GM18507 (cell line): ENCODE results near the gene FGF5.

Source experiments
- DNase-seq: peaks from one replicate; pipeline ENCODE4 v3.0.0; 2011; ENCODE audit warnings: low read depth; ENCODE audit not compliant: insufficient read length; ENCODE audit errors: extremely low spot score
- FAIRE-seq: peaks from 2 replicates; lab custom pipeline; 2011; peaks lifted over from hg19 to GRCh38; lab: Jason Lieb, UNC

FGF5 gene

DNA sequence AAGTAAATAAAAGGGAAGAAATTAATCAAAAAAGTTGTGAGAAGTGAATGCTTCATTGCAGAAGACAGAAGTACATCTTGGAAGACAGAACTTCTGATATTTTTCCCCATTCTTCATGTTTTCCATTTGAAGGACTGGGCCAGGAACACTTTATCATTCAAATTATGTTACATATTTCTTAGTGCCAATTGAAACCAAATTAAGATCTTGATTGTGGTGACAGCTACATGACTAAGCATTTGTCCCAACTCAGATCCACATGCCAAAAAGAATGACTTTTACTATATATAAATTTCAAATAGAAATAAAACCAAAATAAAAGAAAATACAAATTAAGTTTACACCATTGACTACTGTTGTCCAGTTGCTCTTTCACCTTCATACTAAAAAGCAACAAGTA, 14.0 kb upstream of the FGF5 start:
- FAIRE-seq: no peak
- DNase-seq: no peak

DNA sequence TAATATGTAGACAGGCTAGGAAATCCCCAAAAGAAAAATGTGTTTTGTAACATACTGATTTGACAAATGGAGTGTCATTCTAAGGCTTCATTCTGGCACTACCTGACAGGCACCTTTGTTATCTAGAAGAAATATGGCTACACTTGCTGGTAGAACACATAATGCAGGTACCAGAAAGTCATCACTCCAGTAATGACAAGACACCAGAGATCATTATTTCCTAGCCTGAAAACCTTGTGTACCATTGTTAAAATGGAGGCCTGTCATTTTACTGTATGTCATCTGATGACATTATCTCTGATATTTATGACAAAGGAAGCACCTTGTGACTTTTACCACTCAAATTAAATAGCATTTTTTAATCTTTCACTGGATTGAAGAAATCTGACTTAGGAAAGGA, 13.5 kb upstream of the FGF5 start:
- DNase-seq (no peak), FAIRE-seq (no peak)

DNA sequence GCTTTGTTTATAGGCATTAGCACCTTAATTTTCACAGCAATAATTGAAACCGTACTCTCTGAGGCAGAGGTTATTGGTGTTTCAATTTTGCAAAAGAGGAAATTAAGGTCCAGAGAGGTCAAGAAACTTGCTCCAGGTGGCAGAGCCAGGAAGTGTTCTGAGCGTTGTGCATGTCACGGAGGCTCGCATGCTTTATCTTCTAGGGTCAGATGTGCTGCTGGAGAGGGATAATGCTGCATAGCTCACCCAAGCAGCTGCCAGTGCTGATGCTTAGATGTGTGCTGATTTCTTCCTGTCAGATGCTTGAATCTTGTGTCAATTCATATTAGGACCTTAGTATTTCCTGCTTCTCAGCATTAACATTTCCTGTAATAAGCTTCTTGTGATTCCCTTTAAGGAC, 13.0 kb upstream of the FGF5 start:
- DNase-seq (no peak), FAIRE-seq (no peak)

DNA sequence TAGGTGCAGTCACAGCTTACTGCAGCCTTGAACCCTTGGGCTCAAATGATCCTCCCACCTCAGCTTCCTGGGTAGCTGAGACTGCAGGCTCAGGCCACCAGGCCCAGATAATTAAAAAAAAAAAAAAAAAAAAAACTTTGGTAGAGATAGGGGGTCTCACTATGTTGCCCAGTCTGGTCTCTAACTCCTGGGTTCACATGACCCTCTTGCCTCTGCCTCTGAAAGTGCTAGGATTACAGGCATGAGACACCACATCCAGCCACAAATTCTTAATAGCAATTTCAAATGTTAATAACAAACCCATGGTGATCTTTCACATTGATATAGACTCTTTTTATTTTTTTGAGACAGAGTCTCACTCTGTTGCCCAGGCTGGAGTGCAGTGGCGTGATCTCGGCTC, 12.3 kb upstream of the FGF5 start:
- DNase-seq (no peak), FAIRE-seq (no peak)

DNA sequence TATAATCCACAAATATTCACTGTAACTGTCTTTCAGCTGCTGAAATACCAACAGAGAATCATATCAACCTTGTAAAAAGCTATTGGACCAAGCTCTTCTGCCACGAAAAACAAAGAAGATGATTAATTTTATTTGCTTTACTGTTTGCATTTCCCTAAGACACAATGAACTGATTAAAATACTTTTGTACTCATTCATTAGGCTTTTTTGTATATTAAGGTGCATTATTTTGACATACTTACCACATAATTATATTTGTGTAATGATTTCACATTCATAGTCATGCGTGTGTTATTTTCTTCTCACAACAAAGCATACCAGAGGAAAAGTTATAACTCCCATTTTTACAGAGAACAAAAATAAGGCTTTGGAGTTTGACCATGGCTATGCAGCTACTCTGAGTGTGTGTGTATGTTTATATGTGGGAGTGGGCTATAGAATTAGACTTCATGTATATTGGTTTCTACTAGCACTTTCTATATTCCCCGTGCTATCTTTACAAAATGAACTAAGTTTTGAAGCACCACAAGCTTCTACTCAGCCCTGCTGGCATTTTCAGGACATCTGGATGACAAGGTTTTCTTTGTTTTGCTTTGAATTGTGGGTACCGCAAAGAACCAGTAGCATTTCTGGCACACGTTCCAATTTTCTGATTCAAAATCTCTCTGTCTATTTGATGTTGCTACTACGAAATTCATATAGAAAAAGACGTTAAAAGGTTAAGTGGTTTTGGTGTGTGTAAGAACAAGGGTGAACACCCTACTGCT, 11.0 kb upstream of the FGF5 start:
- no peak for DNase-seq
- no peak for FAIRE-seq

DNA sequence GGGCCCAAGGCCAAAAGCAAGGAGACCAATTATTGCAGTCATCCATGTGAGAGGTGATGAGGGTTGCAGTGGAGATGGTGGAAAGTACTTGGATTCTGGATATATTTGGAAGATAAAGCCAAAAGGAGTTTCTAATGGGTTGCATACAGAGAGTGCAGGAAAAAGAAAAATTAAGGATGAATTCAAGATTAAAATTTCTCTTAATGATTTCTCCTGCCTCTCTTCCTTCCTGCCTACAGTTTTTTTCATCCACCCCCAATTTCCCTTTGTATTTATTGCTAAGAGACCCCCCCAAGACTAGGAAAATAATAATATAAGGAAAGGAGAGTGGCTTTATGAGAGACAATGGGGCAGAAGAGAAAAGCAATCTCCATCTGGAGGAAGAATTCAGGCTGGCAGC, 8.6 kb upstream of the FGF5 start:
- FAIRE-seq (no peak), DNase-seq (no peak)

DNA sequence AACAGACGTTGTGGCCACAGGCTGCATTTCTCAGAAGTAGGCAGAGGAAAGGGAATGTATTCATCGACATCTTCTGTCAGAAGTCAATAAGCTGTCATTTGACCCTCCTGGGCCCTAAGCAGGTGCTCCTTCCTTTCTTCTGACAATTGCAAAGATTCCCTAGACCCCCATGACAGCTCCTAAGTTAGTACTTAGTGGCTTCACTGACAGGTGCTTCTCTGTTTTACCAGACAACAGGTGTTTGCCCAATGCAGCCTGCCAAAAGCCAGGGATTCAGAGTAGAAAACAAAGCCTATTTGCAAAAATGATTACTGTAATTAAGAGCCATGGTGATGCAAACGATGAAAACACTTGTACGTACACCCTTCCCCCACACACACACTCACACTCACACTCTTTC, 7.5 kb upstream of the FGF5 start:
- no peak for DNase-seq
- FAIRE-seq: no peak

DNA sequence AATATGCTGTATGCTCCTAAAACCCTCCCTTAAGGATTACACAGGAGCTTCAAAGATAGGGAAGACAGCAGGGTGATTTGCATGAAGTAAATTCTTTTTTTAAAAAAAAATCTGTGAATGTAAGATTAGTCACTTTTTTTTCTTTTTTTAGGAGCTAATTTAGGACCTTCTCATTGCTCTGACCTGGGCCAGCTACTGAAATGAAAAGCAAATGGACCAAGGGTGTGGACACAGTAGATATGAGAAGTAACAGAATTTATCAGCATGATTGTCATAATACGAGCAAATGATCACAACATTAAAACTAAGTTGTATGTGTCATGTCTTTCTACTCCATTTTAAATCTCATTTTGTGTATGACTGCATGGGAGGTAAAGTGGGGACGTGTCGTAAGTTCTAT, 6.6 kb upstream of the FGF5 start:
- no peak for DNase-seq
- no peak for FAIRE-seq

DNA sequence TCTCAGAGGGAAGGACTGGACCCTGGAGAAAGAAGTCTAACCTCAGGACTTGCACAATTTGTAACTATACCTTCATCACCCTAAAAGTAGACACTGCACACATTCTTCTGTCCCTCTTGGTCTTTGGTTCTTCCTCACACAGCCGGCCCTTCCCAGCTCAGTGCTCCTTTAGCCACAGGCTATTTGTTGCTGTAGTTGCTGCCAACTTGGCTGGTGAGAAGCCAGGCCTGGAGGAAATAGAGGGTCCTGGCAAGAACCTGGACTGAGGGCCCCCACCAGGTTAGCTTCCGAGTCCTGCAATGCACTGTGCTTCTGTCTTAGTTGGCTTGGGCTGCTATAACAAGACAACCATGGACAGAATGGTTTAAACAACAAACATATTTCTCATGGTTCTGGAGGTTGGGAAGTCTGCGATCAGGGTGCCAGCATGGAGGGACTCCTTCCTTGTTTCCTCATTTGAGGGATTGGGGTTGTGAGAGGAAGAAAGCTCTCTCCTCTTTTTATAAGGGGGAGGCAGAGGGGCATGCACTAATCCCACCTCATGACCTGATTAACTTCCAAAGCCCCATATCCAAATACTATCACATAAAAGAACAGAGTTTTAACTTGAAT, 4.4 kb upstream of the FGF5 start:
- DNase-seq: no peak
- FAIRE-seq: no peak

DNA sequence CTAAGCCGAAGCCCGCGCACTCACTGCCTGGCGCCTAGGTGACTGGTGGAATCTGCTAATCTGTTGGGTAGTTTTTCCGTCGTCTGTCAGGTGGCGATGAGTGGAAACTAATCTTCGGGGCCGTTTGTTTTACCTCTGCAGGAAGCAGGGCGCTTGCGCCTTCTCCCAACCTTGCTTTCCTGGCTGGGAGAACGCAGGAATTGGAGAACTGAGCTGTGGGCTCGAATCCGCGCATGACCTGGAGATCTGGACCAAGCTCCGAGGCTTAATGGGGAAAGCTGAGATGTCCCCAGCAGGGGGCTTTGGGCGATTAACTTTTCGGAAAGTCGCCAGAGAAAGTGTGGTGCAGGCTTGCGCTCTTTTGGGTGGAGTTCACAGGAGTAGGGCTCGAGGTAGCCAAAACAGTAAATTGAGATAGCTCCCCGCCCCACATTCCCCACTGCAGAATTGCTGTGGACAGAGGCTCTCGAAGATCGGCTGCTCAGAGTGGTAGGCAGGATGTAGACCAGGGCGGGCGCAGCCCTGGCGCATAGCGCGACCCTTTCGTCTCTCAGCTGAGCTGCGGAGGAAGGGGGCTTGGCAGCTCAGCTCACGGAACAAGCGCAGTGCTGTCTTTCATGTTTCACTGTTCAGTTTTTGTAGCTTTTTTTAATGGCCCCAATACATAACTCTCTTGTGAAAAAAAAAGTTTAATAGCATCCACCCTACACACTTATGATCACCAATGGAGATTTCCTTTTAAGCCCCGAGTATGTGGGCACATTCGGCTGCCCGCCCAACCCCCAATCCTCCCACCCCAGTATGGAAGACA, 2.7 kb upstream of the FGF5 start:
- no peak for FAIRE-seq
- no peak for DNase-seq

DNA sequence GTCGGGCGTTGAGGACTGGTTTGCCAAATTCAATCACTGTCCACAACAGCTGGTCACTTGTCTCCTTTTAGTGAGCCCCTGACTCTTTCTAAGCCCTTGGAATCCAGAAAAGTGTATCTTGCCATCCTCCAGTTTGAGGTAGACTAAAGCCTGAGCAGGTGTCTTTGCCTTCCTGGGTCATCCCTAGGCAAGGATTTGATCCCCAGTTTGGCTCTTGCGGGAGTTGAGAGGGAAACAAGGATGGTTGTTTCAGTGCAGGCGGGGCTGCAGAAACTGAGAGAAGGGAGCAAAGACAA, 2.2 kb upstream of the FGF5 start:
- FAIRE-seq (no peak), DNase-seq (no peak)

DNA sequence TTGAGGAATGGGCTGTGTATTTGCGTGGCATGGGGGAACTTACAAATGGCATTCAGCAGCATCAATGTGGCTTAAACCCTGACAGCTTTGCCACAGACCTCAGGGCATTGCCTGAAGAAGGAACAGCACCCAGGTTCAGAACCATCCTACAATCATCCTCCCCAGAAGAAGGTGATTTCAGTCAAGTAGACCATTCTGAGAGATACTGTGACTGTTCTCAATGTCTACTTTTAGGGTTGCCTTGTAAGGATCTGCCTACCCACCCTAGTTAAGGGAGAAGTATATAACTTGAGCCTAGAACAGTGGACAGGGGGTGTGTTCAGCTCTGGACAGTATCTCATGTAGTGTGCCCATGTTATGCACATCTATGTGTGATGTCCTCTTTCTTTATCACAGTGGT, 1.6 kb upstream of the FGF5 start:
- FAIRE-seq (no peak), DNase-seq (no peak)

DNA sequence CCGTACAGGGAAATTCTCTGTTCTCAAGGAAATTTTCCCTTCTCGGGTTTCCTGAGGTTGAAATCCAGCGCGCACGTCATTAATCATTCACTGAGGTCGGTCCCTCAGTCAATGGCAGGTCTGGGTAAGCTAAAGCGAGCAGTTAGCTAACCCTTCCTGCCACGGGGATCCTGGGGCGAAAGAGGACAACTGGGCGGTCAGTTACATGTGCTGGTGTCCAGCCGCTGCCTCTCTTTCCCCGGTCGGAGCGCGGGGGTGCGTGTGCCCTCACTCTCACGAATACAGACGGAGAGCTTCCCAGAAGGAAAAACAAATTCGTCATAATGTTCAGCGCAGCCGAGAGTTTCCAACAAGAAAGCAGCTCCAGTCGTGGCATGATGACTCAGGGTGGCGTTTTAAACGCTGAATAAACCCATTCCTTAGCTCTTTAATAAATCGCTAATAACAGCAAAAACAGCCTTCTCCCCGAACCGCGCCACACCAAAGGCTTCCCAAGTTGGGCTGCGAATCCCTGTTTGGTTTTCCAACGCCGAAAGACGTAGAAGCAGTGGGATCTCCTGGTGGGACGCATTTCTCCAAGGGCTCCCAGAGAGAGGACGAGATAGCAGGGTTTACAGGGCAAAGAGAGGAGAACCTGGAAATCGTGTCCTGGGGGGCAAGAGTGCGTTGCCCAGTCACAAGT, 752 bp upstream of the FGF5 start:
- FAIRE-seq (no peak), DNase-seq (no peak)

DNA sequence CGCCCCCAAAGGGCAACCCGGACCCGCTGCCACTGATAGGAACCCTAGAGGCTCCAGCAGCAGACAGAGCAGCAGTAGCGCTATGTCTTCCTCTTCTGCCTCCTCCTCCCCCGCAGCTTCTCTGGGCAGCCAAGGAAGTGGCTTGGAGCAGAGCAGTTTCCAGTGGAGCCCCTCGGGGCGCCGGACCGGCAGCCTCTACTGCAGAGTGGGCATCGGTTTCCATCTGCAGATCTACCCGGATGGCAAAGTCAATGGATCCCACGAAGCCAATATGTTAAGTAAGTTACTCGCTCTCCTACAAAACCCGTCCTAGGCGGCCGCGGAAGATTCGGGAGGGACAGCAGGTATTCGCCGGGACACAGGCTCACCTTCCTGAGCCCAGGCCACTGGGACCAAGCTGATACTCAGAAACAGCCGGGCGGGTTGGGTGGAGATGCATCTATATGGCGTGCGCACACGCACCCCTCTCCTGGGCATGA, 477 bp downstream of the FGF5 start:
- FAIRE-seq (no peak), DNase-seq (no peak)

DNA sequence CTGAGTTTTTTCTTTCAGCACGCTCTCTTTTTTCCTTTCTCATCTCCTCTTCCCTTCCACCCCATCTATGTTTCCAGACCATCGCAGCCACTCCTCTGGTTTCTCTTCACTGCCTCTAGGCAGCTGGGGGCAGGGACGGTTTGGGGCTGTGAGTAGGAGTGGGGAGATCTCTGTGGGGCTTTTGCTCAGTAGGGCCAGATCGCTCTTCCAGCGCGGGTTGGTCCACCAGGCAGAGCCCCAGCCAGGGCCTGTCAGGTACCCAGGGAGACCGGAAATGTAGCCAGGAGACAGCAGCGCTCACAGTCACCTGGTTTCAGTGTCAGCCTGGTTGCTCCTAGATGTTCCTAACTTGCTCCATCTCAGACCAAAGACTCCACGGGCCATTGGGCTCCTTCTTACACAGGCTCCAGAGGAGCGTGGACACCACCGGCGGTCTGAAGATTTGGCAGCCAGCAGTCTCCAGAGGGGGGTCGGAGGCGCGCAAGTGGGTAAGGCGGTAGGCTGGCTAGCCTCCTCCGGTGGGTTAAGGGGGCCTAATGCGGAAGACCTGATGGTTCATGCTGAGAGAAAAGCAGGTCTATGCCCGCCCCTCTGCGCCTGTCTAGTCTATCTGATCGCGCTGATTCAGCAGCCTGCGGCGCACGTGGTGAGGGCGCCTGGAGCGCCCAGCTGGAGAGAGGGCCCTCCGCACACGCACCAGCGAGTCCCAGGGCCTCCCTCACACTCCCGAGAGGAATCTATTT, 1.8 kb downstream of the FGF5 start:
- DNase-seq: no peak
- no peak for FAIRE-seq

DNA sequence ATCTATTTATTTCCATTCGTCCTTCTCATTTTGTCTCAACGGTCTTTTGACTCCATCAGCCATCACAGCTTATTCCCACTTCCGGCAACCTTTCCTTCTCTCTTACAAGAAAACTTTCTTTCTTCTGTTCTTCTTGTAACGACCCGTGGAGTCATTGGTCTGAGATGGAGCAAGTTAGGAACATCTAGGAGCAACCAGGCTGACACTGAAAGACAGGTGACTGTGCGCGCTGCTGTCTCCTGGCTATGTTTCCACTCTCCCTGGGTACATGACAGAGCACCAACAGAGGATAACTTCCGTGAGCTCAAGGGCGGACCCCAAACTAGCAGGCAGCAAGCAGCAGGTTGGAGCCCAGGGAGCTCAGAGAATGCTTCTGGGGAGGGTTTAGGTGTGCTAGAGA, 2.5 kb downstream of the FGF5 start:
- FAIRE-seq: no peak

DNA sequence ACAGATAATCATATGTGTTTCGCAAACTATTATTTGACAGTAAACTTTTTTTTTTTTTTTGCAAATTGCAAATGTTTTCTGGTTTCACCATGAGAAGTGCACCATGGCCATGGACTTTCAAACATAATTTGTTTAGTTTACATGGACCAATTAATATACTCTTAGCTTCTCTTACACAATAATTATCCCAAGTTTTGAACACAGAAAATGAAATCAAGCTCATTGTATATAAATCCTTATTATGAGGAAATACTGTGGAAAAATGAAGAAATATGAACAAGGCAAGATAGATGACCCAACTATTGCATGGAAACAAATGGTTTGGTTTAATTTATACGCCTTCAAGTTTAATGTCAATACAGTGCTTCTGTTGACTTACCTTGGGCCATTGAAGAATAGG, 3.9 kb downstream of the FGF5 start:
- no peak for FAIRE-seq
- DNase-seq: no peak

More for the DNA sequence above, 2.5 kb downstream of the FGF5 start:
- DNase-seq: no peak

DNA sequence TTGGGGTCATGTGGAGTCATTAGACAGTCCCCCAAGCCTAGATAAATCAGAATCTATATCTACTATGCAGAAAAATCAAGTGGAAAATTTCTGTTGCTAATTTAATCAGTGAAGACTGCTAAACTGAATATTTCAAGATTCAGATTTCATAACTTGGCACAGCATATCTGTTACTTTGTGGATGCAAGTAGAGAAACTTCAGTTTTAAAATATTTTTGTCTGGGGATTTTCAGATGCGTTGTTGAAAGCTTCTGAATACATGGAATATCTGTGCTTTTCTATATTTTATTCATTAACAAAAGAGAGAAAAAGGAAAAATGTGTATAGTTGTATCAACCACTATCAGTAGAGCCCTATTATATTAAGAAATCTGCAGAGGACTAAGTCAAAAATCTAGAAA, 4.4 kb downstream of the FGF5 start:
- no peak for FAIRE-seq
- no peak for DNase-seq

DNA sequence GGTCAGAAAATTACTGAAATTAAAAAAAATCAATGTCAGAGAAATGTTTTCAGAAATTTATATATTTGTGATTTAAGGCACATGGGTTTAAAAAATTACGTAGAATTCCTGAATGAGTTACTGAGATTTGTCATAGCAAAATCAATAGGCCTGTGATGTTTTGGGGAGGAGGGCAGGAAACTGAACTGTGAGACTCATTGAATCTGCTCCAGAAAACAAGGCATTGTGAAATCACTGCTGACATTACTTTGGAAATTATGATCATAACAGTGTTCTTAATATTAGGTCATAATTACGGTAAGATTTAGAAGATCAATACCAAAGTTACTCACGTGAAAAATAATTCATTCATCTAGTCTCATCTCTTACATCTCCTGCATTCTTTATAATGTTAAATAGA, 5.3 kb downstream of the FGF5 start:
- FAIRE-seq (no peak), DNase-seq (no peak)

DNA sequence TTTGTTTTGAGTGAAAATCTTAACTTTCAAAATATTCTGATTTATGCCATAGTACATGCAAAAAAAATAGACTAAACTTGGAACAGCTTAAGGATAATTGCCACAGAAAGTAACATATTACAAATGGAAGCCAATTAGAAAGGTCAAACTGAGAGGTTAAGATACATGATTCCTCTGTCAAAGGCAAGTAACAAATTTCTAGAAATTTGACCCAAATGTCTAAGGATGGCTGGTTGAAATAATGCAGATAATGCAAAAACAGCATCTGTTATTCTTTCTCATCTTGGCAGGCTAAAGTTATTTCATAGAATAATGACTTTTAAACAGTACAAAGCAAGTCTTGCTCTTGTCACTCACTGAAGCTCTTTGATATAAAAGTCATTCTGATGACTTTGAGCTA, 10.5 kb downstream of the FGF5 start:
- no peak for DNase-seq
- FAIRE-seq: no peak
